HG02588 (cell line): ENCODE results near the gene ARAP1.

ENCODE experiments used
- ATAC-seq: cut with Tn5 transposase; IDR thresholded peaks from one replicate; pipeline ENCODE4 v1.9.1; 2021; ENCODE audit warnings: mild to moderate bottlenecking, moderate library complexity; ENCODE audit not compliant: unreplicated experiment

The ARAP1 gene

GRCh38 chr11:72780296-72781062, 28.3 kb upstream of the ARAP1 start:
- no peak for ATAC-seq

- no peak for ATAC-seq
These were observed 27.4 kb upstream of the ARAP1 start for GRCh38 chr11:72779495-72780128.

- no peak for ATAC-seq
These were observed 26.6 kb upstream of the ARAP1 start for GRCh38 chr11:72778535-72779494.

GRCh38 chr11:72777755-72778278, 25.6 kb upstream of the ARAP1 start:
- no peak for ATAC-seq

GRCh38 chr11:72776844-72777754, 24.9 kb upstream of the ARAP1 start:
- no peak for ATAC-seq

- no peak for ATAC-seq
These were observed 24.1 kb upstream of the ARAP1 start for GRCh38 chr11:72776117-72776843.

- ATAC-seq: no peak
These were observed 23.3 kb upstream of the ARAP1 start for GRCh38 chr11:72775288-72776110.

GRCh38 chr11:72774499-72774898, 22.3 kb upstream of the ARAP1 start:
- ATAC-seq: no peak

- ATAC-seq: no peak
These were observed 21.5 kb upstream of the ARAP1 start for GRCh38 chr11:72773696-72774095.

GRCh38 chr11:72773291-72773690, 21.1 kb upstream of the ARAP1 start:
- ATAC-seq: no peak

- ATAC-seq: no peak
These were observed 19.9 kb upstream of the ARAP1 start for GRCh38 chr11:72772059-72772458.

- no peak for ATAC-seq
These were observed 19.3 kb upstream of the ARAP1 start for GRCh38 chr11:72771507-72771906.

- no peak for ATAC-seq
These were observed 18.6 kb upstream of the ARAP1 start for GRCh38 chr11:72770799-72771198.

GRCh38 chr11:72769680-72770079, 17.5 kb upstream of the ARAP1 start:
- no peak for ATAC-seq

- ATAC-seq: no peak
These were observed 16.4 kb upstream of the ARAP1 start for GRCh38 chr11:72768581-72768980.

GRCh38 chr11:72767203-72768062, 15.2 kb upstream of the ARAP1 start:
- no peak for ATAC-seq

- ATAC-seq: no peak
These were observed 14.1 kb upstream of the ARAP1 start for GRCh38 chr11:72766152-72766902.
